CD4-positive, alpha-beta T cell treated with Interleukin-6 for 4 hours (primary cell): ENCODE data around the gene GRIN3A.

Experiments used
- DNase-seq: peaks from one replicate; pipeline ENCODE4 v3.0.0-alpha.2; 2020; ENCODE audit warnings: mixed read lengths

The GRIN3A gene

GRCh38 chr9:101702257-101702656, 36.2 kb downstream of the GRIN3A start:
- no peak for DNase-seq

GRCh38 chr9:101693546-101694336, 44.7 kb downstream of the GRIN3A start:
- DNase-seq = no peak

DNA sequence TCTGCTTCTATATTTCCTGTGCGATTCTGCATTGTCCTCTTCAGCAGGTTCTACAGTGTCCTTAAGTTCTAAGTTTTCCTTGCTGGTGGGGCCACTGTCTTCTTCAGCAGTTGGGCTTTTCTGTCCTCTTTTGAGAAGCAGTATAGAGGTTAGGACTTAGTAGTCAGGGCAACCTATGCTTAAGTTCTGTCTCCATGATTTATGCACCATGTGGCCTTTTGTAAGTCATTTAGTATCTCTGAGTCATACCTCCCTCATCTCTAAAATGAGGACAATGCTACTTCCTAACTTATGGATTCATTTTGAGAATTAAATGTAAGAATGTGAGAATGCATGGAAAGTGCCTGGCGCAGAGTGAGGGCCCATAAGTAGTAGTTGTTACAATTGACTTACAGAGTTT, 46.8 kb downstream of the GRIN3A start:
- no peak for DNase-seq

DNA sequence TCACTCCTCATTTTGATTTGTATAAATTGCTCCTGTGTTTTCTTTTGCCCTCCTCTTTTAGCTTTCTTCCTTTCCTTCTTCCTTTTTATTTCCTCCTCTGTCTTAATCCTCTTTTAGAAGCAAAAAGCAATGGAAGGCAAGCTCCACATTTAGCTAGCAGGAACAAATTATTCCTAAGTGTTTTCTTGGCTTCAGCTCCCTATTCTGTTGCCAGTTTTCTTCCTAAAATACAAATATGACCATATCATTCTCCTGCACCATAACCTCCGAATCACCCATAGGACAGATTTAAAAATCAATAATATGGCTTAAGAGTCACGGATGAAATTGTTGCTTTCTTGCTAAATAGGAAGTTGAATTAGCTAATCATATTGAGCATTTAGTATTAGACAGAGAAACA, 49.4 kb downstream of the GRIN3A start:
- DNase-seq = no peak

DNA sequence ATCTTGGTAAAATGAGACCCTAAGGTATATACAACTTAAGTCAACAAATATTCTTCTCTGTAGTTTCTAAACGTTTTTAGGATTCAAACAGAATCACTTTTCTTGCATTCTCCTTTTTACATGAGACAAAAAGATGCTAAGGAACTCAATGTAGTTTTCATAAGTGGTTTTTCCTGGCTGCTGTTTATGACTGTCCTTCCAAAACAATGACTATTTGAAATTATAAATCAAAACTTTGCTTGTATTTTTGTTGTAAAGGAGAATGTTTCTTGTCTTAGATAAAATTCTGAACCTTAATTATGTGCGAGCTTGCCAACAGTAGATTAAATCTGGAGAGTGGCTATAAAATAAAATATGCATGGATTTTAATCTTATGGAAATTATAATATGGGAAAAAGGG, 53.8 kb downstream of the GRIN3A start:
- DNase-seq = no peak

DNA sequence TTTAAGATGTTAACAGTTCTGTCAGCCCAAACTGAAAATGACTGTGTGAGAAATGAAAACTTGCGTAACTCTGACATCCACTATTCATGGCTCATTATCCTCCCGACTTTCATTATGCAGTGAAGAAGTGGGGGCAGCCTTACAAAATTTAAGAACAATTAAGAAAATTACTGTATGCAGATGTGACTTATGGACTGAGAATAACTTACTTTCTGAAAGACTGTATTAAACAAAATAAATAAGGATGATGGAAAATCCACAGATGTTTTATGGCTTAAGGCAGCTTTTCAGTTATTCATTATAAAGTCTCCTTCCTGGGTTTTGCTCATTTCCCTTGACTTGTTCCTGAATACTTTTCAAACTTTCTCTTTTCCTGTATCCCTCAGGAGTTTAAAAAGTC, 55.2 kb downstream of the GRIN3A start:
- DNase-seq = no peak

DNA sequence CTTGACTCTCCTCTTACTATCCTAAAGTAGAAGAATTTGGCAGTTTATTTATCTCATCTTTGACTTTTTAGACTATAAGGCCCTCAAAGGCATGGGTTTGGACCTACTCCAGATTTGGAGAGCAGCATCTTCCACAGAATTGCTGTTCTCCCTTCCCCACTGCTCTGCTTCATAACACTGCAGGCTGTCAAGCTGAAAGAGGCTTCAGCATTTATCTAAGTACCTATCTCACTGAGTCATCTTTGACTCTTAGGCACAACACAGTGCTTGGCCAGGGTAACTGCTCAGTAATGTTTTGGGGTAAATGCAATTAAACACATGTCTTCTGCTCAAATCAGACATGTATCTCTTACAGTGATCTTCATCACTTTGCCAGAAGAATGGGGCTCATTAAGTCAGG, 60.6 kb downstream of the GRIN3A start:
- DNase-seq = no peak

DNA sequence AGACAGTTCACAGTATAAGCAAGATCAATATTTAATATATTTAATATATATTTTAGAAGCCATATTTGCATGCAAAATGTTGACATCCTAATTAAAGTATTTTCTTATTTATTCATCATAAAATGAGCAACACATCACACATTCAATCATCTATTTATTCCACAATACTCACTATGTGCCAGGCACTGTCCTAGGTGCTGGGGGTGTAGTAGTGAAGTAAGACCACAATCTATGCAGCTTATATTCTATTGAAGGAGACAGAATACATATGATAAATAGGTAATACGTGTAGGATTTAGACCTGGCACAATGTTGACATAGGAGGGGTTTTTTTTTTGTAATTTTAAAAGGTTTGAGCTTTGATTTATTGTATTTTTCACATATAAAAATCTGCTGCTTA, 63.1 kb downstream of the GRIN3A start:
- DNase-seq = no peak

GRCh38 chr9:101674165-101674564, 64.3 kb downstream of the GRIN3A start:
- DNase-seq = no peak

DNA sequence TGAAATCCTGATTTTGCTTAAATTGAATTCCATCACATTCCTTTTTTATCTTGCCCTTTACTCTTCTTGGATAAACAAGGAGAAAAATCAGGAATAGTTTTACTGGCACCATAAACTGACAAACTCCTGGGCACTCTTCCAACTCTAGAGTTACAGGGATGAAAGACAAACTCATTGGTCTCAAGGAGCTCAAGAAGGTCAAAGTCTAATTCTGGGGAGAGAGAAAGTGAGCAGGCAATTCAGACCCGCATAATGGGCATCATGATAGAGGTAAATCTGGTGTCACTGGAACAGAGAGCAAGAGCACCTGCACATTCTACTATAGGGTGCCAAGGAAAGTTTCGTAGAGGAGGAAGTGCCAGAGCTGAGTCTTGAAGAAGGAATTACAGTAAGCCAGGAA, 64.8 kb downstream of the GRIN3A start:
- DNase-seq = no peak

DNA sequence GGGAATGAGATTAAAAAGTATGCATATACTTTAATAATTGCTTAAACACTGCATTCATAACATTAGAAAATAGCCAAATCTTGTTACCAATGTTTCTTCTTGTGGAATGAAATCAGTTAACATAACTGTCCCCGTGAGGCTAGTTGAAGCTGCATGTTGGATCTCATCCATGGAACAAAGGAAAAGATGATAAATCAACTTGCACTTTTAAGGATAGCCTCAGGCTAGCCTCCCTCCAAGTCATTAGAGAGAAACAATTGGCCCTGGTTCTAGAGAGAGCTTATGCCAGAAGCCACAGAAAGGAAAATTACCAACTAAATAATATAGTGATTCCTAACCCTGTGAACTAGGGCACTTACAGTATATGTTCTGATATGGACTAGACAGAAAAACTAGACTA, 66.9 kb downstream of the GRIN3A start:
- no peak for DNase-seq

DNA sequence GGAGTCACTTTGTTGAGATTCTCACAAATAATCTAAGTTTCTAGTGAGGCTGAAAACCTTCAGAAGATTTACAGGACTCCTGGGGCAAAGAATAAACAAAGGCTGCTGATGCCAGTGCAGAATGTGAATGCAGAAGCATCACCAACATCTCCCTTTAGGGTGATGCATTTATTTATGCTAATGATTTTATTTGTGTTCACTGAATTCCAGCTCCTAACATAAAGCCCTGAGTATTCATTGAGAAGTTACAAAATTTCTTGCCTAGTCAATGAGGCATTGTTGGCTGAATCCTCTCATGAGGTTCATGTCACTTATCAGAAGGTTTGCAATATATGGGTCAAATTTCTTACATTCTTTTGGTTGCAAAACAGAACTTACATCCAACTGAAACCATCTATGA, 70.0 kb downstream of the GRIN3A start:
- DNase-seq = no peak

DNA sequence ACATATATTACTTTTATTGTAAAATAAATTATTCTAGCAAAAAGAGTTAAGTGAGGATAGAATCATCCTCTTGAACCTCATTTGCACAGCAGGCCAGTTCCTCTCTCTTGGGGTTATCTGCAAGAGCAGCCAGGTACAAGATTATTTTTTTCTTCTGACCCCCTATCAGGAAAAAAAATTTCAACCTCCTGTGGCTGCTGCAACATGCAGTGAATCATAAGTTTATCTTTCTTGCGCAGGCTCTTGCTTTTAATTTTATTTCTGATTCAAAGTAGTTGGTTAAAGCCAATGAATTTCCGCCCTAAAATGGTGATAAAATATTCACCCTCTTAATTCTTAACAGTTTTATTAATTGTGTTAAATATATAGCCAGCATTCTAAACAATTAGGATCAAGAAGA, 74.0 kb downstream of the GRIN3A start:
- DNase-seq = no peak

DNA sequence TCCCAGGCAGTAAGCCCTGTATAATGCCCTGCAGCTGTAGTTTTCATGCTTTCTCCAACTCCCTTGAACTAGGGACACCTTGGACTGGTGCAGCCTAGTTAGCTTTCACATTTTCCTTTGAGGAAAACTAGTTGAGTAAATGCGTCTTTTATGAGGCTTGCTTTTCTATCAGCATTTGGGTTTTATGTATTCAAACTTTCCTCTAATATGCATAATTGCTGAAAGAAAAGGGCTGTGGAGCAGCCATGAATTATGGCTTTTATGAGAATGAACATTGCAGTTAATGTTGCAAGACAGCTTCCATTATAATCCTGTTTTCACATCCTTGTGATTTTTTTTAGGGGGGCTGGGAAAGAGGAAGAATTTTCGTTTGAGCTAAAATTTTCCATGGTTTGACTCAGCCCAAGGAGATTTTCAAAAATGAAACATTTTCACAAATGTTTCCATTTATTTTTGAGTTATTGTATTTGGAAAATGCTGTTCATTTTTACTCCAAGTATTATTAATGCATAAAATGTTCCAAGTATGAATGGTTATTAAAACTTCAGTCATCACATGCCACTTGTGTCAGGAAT, 85.8 kb downstream of the GRIN3A start:
- no peak for DNase-seq

GRCh38 chr9:101650142-101650541, 88.3 kb downstream of the GRIN3A start:
- no peak for DNase-seq

GRCh38 chr9:101648493-101648892, 90.0 kb downstream of the GRIN3A start:
- DNase-seq = no peak

GRCh38 chr9:101639785-101640665, 98.4 kb downstream of the GRIN3A start:
- no peak for DNase-seq

DNA sequence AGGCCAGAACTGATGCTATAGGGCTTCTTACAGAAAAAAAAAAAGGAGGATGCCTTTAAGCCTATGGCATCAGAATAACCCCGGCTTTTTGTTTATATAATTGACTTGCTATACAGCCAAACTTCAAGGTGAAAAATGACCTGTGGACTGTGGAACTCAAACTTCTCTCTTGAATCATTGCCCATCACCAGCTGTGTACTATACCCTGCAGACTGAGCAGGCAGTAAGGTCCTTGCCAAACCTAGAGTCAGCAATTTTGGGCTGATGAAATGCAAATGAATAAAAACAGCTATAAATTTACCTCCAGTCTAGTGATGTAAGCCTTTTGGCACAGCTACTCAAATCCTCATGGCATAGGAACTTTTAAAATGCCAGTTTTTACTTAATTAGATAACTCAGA, 99.1 kb downstream of the GRIN3A start:
- DNase-seq = no peak

DNA sequence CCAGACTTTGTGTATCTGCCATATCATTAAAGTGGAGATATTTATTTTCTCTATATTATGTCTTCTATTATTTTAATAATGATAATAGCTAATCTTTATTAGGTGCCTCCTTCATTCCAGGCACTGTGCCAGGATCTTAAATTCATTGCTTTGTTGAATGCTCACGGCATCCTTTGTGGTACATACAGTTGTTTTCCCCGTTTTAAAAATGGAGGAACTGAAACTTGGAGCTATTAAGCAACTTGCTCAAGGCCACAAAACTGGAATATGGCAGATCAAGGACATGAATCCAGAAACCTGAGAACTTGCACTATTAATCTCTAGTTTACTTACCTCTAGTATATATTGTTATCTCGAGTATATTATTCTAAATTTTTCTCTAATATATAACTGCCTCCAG, 102.2 kb downstream of the GRIN3A start:
- DNase-seq = no peak

DNA sequence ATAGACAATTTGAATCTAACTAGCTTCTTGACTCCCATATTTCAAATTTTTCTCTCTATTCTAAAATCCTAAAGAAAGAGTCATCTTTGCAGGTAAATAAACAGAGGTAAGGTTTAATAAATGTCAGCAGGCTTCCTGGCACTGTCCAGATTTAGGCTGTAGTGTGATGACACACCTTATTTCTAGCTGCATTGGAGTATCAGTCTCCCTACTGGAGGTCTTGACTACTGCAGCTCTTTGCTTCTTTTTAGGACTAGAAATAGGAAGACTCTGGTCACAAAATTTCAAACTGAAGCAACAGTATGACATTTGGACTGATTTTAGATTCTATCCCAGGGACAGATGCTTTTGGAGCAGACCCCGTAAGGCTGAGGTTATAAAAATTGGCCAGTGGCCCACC, 103.0 kb downstream of the GRIN3A start:
- DNase-seq = no peak

DNA sequence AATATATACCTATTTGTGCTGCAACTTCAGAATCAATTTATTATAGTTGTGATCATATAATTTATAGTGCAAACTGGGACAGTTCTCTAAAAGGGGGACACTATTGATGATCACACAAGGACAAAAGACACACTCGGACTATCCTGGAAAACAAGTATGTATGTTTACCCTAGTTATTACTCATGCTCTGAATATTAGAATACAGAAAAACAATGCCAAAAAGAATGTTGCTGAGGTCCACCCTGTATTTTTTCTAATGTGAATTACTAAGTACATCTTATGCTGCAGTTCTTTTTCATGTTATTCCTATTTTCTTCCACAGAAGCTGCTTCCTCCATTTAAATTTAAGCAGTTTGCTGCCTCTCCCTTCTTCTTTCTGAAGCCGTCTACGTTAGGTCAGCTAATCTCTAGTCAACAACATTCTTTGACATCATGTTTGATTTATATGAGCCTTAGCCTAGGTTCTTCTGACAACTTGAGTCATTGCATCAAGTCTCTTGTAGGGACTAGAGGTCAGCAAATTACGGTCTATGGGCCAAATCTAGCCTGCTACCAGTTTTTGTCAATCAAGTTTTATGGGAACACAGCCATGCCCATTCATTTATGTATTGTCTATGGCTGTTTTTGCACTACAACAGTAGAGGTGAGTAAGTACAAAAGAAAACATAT, 103.6 kb downstream of the GRIN3A start:
- no peak for DNase-seq

- DNase-seq = no peak
These were observed 105.8 kb downstream of the GRIN3A start for GRCh38 chr9:101632611-101633010.

GRCh38 chr9:101631892-101632291, 106.6 kb downstream of the GRIN3A start:
- DNase-seq = no peak
